Panc1 (cell line): ENCODE results near the gene GPRIN2.
"Not testable (repeated sequence)": the region's sequence is repeated elsewhere in the genome, so short reads cannot be mapped to it uniquely, and the experiment has no call there.

ENCODE experiments used
- POLR2AphosphoS5 ChIP-seq: IDR thresholded peaks from 2 replicates; pipeline ENCODE4 v1.6.1; 2012; ENCODE audit warnings: mild to moderate bottlenecking, low read depth, low read length, moderate library complexity
- TF ChIP-seq, protein P1 (sequence below): fragments of 450-650 bp; IDR thresholded peaks from 2 replicates; pipeline ENCODE4 v1.5.1; 2017; ENCODE audit warnings: mild to moderate bottlenecking

- TF ChIP-seq, protein P1, sequence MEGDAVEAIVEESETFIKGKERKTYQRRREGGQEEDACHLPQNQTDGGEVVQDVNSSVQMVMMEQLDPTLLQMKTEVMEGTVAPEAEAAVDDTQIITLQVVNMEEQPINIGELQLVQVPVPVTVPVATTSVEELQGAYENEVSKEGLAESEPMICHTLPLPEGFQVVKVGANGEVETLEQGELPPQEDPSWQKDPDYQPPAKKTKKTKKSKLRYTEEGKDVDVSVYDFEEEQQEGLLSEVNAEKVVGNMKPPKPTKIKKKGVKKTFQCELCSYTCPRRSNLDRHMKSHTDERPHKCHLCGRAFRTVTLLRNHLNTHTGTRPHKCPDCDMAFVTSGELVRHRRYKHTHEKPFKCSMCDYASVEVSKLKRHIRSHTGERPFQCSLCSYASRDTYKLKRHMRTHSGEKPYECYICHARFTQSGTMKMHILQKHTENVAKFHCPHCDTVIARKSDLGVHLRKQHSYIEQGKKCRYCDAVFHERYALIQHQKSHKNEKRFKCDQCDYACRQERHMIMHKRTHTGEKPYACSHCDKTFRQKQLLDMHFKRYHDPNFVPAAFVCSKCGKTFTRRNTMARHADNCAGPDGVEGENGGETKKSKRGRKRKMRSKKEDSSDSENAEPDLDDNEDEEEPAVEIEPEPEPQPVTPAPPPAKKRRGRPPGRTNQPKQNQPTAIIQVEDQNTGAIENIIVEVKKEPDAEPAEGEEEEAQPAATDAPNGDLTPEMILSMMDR, result not testable (repeated sequence)
- not testable (repeated sequence) for TF ChIP-seq POLR2AphosphoS5
Observed at GRCh38 chr10:46567151-46567550, 10.7 kb upstream of the GPRIN2 start.
